SK-N-SH (cell line): ENCODE results near the gene COX14.

Experiments
- EZH2phosphoT487 ChIP-seq: fragments of 200-600 bp; sonication (generic); IDR thresholded peaks from 2 replicates; pipeline ENCODE4 v1.6.1; 2017; ENCODE audit warnings: low read depth, mixed run types, mild to moderate bottlenecking, antibody characterized with exemption, moderate library complexity, borderline replicate concordance
- MXI1 ChIP-seq: IDR thresholded peaks from 2 replicates; pipeline ENCODE4 v1.6.1; 2012; ENCODE audit warnings: mild to moderate bottlenecking, low read depth, low read length, improper control_type of control experiment
- POLR2AphosphoS5 ChIP-seq: IDR thresholded peaks from 2 replicates; pipeline ENCODE4 v1.6.1; 2012; ENCODE audit warnings: low read depth, low read length
- RAD21 ChIP-seq: IDR thresholded peaks from 2 replicates; pipeline ENCODE4 v1.6.1; 2012; ENCODE audit warnings: mild to moderate bottlenecking, low read length
- RFX5 ChIP-seq: IDR thresholded peaks from 2 replicates; pipeline ENCODE4 v1.6.1; 2012; ENCODE audit warnings: mild to moderate bottlenecking, improper control_type of control experiment, low read length
- TAF1 ChIP-seq: IDR thresholded peaks from 2 replicates; pipeline ENCODE4 v1.6.1; 2012; ENCODE audit warnings: low read depth, mild to moderate bottlenecking, low read length, moderate library complexity, borderline replicate concordance
- TF ChIP-seq, protein P1 (sequence below): fragments of 200-600 bp; sonication (generic); IDR thresholded peaks from 2 replicates; pipeline ENCODE4 v1.6.1; 2017; ENCODE audit warnings: antibody characterized with exemption, mild to moderate bottlenecking, moderate library complexity
- TF ChIP-seq, protein P2 (sequence below): IDR thresholded peaks from 2 replicates; pipeline ENCODE4 v1.4.0; 2012; ENCODE audit warnings: low read depth
- TF ChIP-seq, protein P3 (sequence below): IDR thresholded peaks from 2 replicates; pipeline ENCODE4 v1.6.1; 2012; ENCODE audit warnings: mild to moderate bottlenecking, low read depth, low read length, moderate library complexity

DNA sequence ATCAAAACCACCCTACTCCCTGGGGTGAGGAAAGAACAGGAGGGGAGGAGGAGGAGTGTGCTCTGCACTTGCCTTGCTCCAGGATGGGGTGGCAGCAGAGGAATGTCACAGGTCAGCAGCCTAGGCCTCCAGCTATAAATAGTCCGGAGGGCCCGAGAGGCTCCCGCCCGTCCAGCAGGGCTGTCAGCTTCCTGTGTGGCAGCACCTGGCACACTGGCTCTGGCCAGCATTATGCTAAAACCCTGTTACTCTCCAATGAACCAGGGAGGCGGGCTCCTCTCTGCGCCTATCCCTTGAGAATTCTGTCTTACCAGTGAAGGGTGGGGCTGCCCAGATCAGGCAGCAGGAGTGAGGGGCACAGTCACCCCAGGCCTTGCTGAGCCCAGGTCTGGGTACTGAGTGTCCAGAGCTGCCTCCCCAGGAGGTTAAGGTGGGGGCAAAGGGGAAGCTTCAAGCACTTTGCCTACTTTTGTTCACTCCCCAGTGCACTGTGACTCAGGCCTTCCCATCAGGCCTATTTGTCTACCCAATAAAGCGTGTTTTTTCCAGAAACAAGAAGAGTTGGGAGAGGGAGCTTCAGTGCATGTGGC lies 1.2 kb upstream of the COX14 start:
- TF ChIP-seq, protein P1, sequence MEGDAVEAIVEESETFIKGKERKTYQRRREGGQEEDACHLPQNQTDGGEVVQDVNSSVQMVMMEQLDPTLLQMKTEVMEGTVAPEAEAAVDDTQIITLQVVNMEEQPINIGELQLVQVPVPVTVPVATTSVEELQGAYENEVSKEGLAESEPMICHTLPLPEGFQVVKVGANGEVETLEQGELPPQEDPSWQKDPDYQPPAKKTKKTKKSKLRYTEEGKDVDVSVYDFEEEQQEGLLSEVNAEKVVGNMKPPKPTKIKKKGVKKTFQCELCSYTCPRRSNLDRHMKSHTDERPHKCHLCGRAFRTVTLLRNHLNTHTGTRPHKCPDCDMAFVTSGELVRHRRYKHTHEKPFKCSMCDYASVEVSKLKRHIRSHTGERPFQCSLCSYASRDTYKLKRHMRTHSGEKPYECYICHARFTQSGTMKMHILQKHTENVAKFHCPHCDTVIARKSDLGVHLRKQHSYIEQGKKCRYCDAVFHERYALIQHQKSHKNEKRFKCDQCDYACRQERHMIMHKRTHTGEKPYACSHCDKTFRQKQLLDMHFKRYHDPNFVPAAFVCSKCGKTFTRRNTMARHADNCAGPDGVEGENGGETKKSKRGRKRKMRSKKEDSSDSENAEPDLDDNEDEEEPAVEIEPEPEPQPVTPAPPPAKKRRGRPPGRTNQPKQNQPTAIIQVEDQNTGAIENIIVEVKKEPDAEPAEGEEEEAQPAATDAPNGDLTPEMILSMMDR = no peak
- no peak for TF ChIP-seq RAD21
- TF ChIP-seq EZH2phosphoT487 = no peak
- no peak for TF ChIP-seq POLR2AphosphoS5
- no peak for TF ChIP-seq TAF1
- TF ChIP-seq, protein P2, sequence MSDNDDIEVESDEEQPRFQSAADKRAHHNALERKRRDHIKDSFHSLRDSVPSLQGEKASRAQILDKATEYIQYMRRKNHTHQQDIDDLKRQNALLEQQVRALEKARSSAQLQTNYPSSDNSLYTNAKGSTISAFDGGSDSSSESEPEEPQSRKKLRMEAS = no peak
- TF ChIP-seq, protein P3, sequence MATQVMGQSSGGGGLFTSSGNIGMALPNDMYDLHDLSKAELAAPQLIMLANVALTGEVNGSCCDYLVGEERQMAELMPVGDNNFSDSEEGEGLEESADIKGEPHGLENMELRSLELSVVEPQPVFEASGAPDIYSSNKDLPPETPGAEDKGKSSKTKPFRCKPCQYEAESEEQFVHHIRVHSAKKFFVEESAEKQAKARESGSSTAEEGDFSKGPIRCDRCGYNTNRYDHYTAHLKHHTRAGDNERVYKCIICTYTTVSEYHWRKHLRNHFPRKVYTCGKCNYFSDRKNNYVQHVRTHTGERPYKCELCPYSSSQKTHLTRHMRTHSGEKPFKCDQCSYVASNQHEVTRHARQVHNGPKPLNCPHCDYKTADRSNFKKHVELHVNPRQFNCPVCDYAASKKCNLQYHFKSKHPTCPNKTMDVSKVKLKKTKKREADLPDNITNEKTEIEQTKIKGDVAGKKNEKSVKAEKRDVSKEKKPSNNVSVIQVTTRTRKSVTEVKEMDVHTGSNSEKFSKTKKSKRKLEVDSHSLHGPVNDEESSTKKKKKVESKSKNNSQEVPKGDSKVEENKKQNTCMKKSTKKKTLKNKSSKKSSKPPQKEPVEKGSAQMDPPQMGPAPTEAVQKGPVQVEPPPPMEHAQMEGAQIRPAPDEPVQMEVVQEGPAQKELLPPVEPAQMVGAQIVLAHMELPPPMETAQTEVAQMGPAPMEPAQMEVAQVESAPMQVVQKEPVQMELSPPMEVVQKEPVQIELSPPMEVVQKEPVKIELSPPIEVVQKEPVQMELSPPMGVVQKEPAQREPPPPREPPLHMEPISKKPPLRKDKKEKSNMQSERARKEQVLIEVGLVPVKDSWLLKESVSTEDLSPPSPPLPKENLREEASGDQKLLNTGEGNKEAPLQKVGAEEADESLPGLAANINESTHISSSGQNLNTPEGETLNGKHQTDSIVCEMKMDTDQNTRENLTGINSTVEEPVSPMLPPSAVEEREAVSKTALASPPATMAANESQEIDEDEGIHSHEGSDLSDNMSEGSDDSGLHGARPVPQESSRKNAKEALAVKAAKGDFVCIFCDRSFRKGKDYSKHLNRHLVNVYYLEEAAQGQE = no peak
- no peak for TF ChIP-seq RFX5
- no peak for TF ChIP-seq MXI1
